GDM1 (cell line): ENCODE results near the gene ALOX5AP.
"Not testable (repeated sequence)": the region's sequence is repeated elsewhere in the genome, so short reads cannot be mapped to it uniquely, and the experiment has no call there.

Source experiments
- DNase-seq: peaks from one replicate; lab custom pipeline; 2025; lab: John Stamatoyannopoulos, UW

The ALOX5AP gene

GRCh38 chr13:30737511-30738337, 2.4 kb downstream of the ALOX5AP start:
- DNase-seq, result peak; percentile 38

GRCh38 chr13:30738526-30739236, 3.3 kb downstream of the ALOX5AP start:
- no peak for DNase-seq

- DNase-seq, result no peak
These were observed 3.8 kb downstream of the ALOX5AP start for GRCh38 chr13:30739237-30739528.

DNA sequence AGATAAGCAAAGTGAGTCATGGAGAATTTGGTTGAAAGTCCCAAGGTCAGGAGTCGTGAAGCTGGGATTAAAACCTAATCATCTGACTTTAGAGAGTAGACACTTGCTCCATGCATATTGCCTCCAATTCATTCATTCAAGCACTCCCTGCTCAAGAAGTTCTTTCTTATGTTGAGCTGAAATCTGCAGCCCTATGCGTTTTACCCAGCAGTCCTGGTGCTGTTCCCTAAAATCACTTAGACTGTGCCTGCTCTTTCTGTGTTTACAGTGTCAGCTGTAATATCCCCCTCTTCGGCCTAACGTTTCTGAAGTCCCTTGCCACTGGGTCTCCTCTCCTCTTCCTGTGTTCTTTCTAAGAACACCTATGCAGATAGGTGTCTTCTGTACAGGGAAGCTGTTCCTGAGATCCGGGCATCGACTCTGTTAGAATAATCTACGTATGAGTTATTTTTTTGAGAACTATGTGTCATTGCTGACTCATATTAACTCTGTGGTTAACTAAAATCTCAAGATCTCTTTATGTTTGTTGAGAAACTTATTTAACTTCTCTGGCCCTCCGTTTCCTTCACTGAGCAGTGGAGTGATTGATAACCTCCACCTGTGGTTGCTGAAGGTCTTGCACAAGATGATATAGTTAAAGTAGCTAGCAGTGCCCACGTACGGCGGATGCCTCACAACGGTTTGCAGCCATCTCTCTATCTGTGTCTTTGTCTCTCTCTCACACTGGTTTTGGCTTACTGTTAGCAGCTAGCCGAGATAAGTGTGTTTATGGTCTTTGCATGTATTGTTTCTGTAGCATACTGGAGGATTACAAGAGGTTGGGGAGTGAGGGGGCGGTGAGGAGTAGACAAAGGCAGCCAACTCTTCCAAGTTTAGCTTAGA, 4.7 kb downstream of the ALOX5AP start:
- no peak for DNase-seq

DNA sequence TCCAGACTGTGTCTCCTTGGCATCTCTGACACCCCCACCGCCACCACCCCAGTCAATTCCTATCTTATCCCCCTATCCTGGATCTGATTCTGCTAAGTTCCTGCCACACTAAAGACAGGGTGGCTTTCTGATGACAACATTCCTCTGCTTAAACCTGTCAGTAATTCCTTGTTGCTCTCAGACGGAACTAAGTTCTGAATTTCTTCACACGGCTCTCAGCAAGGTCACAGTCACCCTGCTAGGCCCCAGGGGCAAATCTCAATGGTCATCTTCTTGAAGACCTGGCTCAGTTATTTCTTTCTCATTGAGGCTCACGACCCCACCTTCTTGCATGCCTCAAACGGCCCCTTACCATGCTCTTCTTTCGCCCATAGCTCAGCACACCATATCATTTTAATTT, 7.6 kb downstream of the ALOX5AP start:
- DNase-seq, result no peak

DNA sequence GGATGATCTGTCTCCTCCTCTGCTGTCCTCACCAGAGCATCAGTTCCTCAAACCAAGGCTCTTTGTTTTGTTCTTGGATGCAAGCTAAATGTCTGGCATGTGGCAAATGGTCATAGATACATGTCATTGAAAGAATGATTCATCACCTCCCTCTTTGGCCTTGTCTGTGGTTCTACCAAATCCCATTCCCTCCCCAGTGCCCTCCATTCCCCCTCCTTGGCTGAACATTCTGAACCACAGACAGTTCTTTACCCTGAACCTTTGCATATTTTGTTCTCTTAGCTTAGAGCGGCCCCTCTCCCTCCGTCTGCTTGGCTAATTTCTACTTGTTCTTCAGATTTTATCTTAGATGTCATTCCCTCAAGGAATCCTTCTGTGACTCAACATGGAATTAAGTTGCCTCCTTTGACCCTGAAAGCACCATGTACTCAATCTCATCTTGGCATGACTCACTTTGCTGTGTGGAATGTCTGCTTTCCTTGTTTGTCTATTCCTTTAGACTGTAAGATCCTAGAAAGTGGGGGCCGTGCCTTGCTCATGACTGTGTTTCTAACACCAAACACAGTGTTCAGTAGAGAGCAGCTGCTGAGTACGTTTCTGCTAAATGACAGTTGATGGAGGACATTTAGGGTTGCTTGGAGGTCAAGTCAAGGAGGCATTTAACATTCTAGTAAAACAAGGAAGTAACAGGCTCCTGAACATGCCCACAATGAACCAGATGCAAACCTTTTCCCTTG, 8.1 kb downstream of the ALOX5AP start:
- no peak for DNase-seq

DNA sequence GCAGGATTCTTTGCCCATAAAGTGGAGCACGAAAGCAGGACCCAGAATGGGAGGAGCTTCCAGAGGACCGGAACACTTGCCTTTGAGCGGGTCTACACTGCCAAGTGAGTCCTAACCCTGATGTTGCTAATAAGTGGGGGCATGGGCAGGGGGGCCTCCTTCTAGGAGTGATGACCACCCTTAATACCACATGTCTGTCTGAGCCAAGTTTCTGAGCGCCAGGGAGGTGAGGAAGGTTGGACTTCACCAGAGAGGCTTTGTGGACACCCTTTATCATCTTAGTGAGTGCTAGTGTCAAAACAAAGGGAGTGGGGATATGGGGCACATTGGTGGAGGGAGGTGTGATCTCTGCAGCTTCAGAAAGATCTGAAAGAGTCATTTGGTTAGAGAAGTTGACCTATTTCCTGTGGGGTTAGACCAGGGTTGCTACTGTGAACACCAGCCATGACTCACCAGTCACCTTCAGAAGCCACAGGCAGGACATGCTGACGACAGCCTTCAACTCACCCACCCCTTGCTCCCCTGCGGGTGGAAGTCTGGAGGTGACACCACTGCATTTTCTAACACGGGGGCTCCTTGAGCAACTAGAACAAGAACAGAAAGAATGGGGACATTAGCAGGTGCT, 8.8 kb downstream of the ALOX5AP start:
- peak; percentile 67 for DNase-seq

GRCh38 chr13:30744681-30745077, 9.3 kb downstream of the ALOX5AP start:
- no peak for DNase-seq

- peak; percentile 50 for DNase-seq
These were observed 10.8 kb downstream of the ALOX5AP start for GRCh38 chr13:30745906-30746686.

- no peak for DNase-seq
These were observed 11.4 kb downstream of the ALOX5AP start for GRCh38 chr13:30746791-30747190.

GRCh38 chr13:30747845-30748244, 12.5 kb downstream of the ALOX5AP start:
- DNase-seq, result not testable (repeated sequence)

DNA sequence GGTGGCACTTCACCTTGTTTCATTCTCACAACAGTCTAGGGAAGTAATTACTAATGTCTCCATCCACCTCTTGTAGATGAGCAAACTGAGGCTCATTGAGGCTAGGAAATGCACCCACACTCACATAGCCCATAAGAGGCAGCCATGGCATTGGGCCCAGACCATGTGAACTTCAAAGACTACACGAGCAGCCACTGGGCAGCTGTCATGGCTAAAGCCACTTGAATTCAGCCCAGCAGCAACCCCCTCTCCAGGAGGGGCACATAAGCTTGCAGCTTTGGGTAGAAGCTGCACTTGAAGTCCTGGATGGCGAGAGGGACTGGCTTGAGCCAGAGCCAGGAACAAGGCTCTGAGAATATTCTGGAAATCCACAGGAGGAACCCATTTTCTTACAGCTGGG, 13.4 kb downstream of the ALOX5AP start:
- DNase-seq, result no peak

GRCh38 chr13:30750036-30750435, 14.7 kb downstream of the ALOX5AP start:
- no peak for DNase-seq

DNA sequence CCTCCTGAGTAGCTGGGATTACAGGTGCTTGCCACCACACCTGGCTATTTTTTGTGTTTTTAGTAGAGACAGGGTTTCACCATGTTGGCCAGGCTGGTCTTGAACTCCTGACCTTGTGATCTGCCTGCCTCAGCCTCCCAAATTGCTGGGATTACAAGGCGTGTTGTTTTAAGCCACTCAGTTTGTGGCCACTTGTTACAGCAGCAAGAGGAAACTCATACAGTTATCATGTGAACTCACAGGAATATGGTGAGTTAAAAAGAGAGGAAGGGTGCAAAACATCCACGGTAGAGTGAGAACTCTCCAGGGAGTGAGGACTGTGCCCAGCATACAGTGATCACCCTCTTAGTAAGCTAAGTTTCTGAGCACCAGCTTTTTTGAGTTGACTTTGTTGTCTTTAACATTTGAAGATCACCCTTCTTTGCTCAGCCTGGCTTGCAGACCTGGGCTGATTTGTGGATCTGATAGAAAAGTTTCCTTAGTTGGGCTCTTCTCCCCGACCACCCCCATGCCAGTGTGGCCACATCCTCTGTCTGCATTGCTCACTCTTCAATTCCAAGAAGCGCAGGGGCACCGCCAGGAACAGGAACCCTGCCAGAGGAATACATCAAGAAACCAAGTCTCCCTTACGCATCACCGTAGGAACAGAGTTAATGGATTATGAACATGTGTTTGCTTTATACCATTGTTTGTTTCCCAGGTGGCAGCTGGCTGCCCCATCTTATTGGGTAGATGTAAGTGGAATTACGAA, 16.0 kb downstream of the ALOX5AP start:
- no peak for DNase-seq

- DNase-seq, result no peak
These were observed 17.0 kb downstream of the ALOX5AP start for GRCh38 chr13:30752201-30752797.

DNA sequence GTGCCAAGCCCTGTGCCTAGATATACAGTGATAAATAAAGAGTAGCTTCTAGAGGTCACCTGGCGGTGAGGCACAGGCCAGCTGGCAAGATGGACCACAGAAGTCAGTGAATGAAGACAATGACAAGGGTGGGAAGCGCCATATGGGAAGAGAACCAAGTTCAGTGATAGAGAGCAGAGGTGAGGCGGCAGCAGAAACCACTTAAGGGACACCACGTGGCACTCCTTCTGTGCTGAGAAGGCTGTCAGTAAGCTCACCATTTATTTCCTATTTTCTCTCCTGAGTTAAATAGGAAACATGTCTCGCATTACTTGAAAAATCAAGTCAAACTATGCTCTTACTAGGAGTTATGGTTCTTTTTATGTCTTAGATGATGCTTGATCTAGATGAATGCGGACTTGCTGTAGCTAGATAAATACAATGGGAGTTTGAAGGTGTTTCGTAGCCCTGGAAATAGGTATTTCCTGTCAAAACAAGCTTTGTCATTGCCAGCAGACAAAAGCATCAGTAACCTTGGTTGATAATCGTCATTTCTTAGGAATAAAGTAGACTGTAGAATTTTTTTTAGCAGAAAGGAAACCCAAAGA, 17.8 kb downstream of the ALOX5AP start:
- DNase-seq, result no peak

DNA sequence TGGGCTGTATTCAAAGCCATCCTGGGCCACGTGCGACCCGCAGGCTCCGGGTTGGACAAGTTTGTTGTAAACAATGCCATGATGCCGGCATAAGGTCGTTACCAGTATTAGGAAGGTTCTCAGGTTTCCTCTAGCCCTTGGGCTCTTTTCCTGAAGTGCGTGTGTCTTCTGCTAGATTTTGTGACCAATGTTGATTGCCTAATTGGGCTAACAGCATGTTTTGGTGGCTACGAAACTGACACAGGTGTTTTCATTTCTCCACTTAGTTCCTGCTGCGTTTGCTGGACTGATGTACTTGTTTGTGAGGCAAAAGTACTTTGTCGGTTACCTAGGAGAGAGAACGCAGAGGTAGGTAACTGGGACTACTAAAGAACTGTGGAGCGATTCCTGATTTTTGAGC, 20.3 kb downstream of the ALOX5AP start:
- no peak for DNase-seq

DNA sequence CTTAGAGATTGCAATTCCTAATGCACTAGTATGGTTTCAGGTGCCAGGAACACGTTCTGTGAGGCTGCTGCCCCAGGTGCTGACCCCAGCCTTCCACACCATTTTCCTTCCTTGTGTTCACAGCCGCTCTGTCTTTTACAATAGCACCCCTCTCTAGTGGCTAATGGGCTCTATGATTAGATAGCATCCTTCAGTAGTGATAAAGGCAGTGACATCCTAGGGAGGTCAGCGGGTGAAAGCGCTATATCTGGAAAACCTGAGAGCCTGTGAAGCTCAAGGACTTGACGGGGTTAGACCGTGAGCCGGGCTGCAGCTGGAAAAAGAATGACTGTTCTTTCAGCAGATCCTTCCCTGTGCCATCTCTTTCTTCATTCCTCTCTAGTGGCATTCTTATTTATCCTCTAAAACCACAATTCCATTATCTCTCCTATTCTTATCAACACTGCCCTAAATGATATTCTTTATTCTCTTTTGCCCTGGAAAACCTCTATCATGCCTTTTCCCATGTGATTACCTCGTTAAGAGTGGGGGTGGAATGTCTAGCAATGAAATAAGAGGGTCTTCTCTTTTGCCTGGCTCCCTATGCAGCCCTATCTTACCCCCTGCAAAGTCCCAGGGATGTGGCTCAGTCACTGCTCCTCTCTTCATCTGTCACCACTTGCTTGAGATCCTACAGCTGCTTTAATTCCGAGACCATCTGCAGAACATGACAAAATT, 21.8 kb downstream of the ALOX5AP start:
- DNase-seq, result no peak

- no peak for DNase-seq
These were observed 24.4 kb downstream of the ALOX5AP start for GRCh38 chr13:30759748-30760147.
